ENCODE measurements around the gene SERPIND1.
"Not testable (repeated sequence)": the region's sequence is repeated elsewhere in the genome, so short reads cannot be mapped to it uniquely, and the experiment has no call there.

Gene SERPIND1

GRCh38 chr22:20813056-20813455 lies 39.1 kb downstream of the SERPIND1 start:
- DNase-seq (ENCODE audit: low spot score): no peak

DNA sequence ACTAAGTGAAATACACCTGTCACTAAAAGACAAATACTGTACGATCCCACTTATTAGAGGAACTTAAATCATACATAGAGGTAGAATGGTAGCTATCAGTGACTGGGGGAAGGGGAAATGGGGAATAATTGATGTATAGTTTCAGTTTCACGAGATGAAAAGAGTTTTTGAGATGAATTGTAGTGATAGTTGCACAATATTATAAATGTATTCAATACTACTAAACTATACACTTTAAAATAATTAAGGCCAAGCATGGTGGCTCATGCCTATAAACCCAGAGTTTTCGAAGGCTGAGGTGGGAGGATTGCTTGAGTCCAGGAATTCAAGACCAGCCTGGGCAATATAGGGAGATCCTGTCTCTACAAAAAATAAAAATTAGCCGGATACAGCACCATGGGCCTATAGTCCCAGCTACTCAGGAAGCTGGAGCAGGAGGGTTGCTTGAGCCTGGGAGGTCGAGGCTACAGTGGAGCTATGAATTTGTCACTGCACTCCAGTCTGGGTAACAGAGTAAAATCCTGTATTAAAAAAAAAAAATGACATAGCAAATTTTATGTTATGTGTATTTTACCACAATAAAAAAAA lies 40.4 kb downstream of the SERPIND1 start:
- no peak for DNase-seq (ENCODE audit: low spot score)

DNA sequence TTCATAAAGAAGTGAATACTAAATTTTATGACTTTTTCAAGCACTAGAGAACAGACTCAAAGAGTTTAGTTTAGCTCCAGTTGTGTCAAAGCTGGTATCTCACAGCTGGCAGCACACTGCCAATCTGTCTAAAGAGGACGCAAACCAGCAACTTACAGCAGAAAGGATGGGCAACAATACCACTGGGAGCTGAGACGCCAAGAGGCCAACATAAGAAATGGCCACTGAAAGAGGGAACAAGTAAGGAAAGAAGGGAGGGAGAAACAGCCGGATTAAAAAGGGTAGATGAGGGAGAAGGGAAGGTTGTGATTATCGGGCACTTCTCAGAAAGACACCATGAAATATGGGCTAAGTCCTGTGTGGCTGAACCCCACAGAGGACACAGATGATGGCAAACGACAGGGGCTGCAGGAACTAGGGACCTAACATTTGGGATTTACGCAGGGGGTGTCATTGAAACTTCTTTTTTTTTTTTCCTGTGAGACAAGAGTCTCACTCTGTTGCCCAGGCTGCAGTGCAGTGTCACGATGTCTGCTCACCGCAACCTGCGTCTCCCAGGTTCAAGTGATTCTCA lies 41.7 kb downstream of the SERPIND1 start:
- no peak for DNase-seq (ENCODE audit: low spot score)

GRCh38 chr22:20816559-20816958 lies 42.6 kb downstream of the SERPIND1 start:
- no peak for DNase-seq (ENCODE audit: low spot score)

- no peak for DNase-seq (ENCODE audit: low spot score)
These were observed 44.6 kb downstream of the SERPIND1 start for GRCh38 chr22:20818471-20818870.

GRCh38 chr22:20819471-20819870 lies 45.6 kb downstream of the SERPIND1 start:
- no peak for DNase-seq (ENCODE audit: low spot score)

DNA sequence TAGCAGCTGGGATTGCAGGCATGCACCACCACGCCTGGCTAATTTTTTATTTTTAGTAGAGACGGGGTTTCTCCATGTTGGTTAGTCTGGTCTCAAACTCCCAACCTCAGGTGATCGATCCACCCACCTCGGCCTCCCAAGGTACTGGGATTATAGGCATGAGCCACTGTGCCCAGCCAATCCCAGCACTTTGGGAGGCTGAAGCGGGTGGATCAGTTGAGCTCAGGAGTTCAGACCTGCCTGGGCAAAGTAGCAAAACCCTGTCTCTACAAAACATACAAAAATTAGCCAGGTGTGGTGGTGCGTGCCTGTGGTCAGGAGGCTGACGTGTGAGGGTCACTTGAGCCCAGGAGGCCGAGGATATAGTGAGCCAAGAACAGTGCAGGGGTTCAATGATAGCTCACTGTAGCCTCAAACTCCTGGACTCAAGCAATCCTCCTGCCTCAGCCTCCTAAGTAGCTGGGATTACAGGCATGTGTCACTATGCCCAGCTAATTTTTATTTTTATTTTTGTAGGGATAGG lies 47.9 kb downstream of the SERPIND1 start:
- DNase-seq (ENCODE audit: low spot score): not testable (repeated sequence)

DNA sequence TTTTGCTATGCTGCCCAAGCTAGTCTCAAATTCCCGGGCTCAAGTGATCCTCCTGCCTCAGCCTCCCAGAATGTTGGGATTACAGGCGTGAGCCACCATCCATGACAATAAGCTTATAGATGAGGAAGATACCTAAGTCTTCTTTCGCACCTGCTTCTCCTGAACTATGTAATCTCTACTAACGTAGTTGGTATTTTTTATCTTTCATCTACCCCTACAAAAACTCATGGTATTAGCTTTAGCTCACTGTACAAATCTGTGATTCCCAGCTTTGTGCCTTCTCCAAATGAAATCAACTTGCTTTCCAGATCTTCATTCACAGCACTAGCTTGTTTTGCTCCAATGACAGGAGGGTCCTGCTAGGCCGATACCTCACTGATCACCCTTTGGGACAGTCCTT lies 48.3 kb downstream of the SERPIND1 start:
- no peak for DNase-seq (ENCODE audit: low spot score)

GRCh38 chr22:20823264-20823663 lies 49.4 kb downstream of the SERPIND1 start:
- DNase-seq (ENCODE audit: low spot score): no peak

GRCh38 chr22:20825216-20825615 lies 51.3 kb downstream of the SERPIND1 start:
- not testable (repeated sequence) for DNase-seq (ENCODE audit: low spot score)

GRCh38 chr22:20825624-20826023 lies 51.7 kb downstream of the SERPIND1 start:
- DNase-seq (ENCODE audit: low spot score): no peak

DNA sequence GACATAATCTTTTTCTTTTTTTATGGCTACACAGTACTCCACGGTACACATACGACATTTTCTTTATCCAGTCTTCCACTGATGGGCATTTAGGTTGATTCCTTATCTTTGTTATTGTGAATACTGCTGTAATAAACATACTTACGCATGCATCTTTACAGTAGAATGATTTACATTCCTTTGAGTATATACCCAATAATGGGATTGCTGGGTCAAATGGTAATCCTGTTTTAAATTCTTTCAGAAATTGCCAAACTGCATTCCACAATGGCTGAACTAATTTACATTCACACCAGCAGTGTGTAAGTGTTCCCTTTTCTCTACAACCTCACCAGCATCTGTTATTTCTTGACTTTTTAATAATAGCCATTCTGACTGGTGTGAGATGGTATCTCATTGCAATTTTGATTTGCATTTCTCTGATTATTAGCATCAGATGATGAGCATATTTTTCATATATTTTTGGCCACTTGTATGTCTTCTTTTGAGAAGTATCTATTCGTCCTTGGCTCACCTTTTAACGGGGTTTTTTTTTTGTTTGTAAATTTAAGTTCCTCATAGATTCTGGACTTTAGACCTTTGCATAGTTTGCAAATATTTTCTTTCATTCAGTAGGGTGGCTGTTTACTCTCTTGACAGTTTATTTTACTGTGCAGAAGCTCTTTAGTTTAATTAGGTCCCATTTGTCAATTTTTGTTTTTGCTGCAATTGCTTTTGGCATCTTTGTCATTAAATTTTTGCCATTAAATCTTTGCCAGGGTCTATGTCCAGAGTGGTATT lies 52.6 kb downstream of the SERPIND1 start:
- not testable (repeated sequence) for DNase-seq (ENCODE audit: low spot score)

DNA sequence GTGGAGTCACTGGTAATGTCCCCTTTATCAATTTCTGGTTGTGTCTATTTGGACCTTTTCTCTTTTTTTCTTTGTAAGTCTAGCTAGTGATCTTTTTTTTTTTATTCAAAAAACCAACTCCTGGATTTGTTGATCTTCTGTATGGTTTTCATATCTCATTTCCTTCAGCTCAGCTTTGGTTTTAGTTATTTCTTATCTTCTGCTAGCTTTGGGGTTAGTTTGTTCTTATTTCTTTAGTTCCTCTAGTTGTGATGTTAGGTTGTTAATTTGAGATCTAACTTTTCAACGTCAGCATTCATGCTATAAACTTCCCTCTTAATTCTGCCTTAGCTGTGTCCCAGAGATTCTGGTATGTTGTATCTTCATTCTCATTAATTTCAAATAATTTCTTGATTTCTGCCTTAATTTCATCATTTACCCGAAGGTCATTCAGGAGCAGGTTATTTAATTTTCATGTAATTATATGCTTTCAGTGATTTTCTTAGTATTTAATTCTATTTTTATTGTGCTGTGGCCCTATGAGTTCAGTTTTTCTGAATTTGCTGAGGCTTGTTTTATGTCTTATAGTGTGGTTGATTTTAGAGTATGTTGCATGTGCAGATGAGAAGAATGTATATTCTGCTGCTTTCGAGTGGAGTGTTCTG lies 55.7 kb downstream of the SERPIND1 start:
- DNase-seq (ENCODE audit: low spot score): no peak

DNA sequence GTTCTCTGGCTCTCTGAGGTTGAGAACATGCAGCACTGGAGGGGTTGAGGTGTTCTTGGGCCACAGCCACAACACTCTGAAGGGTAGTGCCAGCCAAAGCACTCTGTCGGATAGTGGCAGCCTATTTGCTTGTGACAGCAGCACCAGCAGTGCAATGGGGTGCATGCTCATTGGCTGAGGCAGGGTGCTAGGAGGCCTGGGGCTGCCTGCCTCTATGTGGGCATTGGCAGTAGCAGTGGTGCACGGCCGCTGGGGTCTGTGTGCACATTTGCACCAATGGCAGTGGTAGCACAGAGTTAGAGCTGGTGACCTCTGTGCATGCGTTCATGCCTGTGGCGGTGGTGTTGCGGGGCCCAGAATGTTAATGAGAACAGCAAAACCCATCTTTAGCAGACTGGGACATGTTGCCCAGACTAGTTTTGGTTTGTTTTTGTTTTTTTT lies 59.3 kb downstream of the SERPIND1 start:
- no peak for DNase-seq (ENCODE audit: low spot score)

DNA sequence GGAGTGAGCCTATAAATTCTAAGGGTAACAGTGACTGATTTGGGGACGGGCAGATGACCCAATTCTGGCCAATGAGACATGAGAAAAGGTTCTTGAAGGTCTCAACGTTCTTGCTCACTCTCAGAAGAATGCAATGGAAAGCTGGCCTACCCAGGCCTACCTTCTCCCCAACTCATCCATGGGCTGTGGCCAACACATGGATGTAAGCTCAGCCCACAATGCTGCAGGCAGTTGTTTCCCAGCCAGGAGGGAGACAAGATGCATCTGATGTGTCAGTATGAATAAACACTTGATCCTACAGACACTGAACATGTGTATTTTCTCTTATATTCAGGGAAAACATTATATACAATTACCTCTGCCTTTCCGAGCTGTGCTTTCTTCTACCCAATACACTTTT lies 60.3 kb downstream of the SERPIND1 start:
- no peak for DNase-seq (ENCODE audit: low spot score)

DNA sequence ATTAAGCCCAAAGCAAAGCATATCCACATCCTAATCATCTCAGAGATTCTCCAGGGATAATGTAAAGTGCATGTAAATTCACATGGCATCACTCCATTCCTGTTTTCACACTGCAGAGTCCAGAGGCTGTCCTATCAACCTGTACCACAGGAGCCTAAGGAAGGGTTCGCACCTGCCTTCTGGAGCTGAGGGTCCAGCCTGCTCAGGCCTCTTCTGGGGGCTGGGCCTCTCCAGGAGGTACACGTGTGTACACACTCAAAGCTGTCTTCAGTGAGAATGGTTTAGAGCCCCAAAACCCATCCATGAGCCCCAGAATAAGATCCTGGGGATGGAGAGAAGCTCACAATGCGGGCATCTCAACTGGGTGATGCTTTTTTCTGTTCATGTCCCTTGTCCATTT lies 60.8 kb downstream of the SERPIND1 start:
- DNase-seq (ENCODE audit: low spot score): no peak
